Prostate gland (tissue), 2 donors: Measurements from ENCODE around the gene TMPRSS11B. TPM values are rescaled to one million over a fixed set of nuclear protein-coding genes. Genes with fewer than 3 reads are reported as not detected.

Experiments used
- DNase-seq: peaks from one replicate; pipeline ENCODE4 v3.0.0-alpha.2; 2019; ENCODE audit warnings: low spot score
- H3K27ac ChIP-seq, 2 donors: fragments of 200-600 bp; sonication (generic); 2 replicates each; pipeline ENCODE4 v1.5.1; 2017 to 2019
- H3K27me3 ChIP-seq: fragments of 200-600 bp; sonication (generic); replicated peaks from 2 replicates; pipeline ENCODE4 v1.5.1; 2019; ENCODE audit not compliant: insufficient read depth
- H3K36me3 ChIP-seq, 2 donors: fragments of 200-600 bp; sonication (generic); 1 replicate in 1 of 2; 2 replicates in 1 of 2; pipeline versions ENCODE4 v1.5.1 to v1.8.1; 2017 to 2019
- H3K4me1 ChIP-seq: fragments of 200-600 bp; sonication (generic); replicated peaks from 2 replicates; pipeline ENCODE4 v1.5.1; 2019
- H3K4me3 ChIP-seq, 2 donors: fragments of 200-600 bp; sonication (generic); 2 replicates each; pipeline ENCODE4 v1.5.1; 2017 to 2019
- H3K9me3 ChIP-seq: fragments of 200-600 bp; sonication (generic); 2 replicates; pipeline ENCODE4 v1.5.1; 2017
- POLR2A ChIP-seq: fragments of 450-650 bp; IDR thresholded peaks from one replicate; pipeline ENCODE4 v1.6.1; 2016; ENCODE audit warnings: antibody characterized with exemption, mild to moderate bottlenecking
- POLR2AphosphoS5 ChIP-seq: sonication (generic); formaldehyde crosslinking; IDR thresholded peaks from one replicate; pipeline ENCODE4 v1.6.1; 2017; ENCODE audit warnings: antibody characterized with exemption
- WGBS: methylation state at CpG from one replicate; pipeline ENCODE4 v1.1.5; 2018; 5-methylcytosine and 5-hydroxymethylcytosine counted together
- intact Hi-C: fragments of 100-400 bp; cut with DNase I; formaldehyde crosslinking; loops from one replicate; pipeline ENCODE4 v1.14.2; 2022
- total RNA-seq, 2 donors: library from RNA; depleted of rRNA; stranded (reverse); fragments of >200 nt; gene quantifications; one replicate each; pipeline ENCODE4 v1.1.0, GENCODE V29; 2016
- TF ChIP-seq, protein P1 (sequence below), 4 experiments: fragments of 200-600 bp in 2 of 4; fragments of 450-650 bp in 2 of 4; sonication (generic) in 2 of 4; IDR thresholded peaks; 1 replicate in 3 of 4; 2 replicates in 1 of 4; pipeline ENCODE4 v1.5.1; 2016 to 2019; ENCODE audit warnings: antibody characterized with exemption in 4 of 4, mild to moderate bottlenecking in 2 of 4, moderate library complexity in 2 of 4

The TMPRSS11B gene
- total RNA-seq, 2 donors from 2014 or later: not detected

- TF ChIP-seq, protein P1, sequence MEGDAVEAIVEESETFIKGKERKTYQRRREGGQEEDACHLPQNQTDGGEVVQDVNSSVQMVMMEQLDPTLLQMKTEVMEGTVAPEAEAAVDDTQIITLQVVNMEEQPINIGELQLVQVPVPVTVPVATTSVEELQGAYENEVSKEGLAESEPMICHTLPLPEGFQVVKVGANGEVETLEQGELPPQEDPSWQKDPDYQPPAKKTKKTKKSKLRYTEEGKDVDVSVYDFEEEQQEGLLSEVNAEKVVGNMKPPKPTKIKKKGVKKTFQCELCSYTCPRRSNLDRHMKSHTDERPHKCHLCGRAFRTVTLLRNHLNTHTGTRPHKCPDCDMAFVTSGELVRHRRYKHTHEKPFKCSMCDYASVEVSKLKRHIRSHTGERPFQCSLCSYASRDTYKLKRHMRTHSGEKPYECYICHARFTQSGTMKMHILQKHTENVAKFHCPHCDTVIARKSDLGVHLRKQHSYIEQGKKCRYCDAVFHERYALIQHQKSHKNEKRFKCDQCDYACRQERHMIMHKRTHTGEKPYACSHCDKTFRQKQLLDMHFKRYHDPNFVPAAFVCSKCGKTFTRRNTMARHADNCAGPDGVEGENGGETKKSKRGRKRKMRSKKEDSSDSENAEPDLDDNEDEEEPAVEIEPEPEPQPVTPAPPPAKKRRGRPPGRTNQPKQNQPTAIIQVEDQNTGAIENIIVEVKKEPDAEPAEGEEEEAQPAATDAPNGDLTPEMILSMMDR (IDR thresholded peaks at IDR 0.05): no peak
- TF ChIP-seq POLR2AphosphoS5 (no peak), POLR2A (no peak)
- WGBS: 35% methylated on average over 5 of the region's 5 CpGs
- intact Hi-C loops: no loop called here
- no peaks in the 10 kb centered on the region for H3K27me3 ChIP-seq
- H3K9me3 ChIP-seq: no peaks in the 10 kb centered on the region
- no peak for DNase-seq
- no peaks in the 10 kb centered on the region for H3K36me3 ChIP-seq
- no peaks in the 10 kb centered on the region for H3K4me1 ChIP-seq
- no peak overlapping the region for H3K4me3 ChIP-seq
- H3K27ac ChIP-seq: no peak overlapping the region
Measured at GRCh38 chr4:68257719-68258118, 12.2 kb upstream of the TMPRSS11B start.

GRCh38 chr4:68256284-68256683, 10.8 kb upstream of the TMPRSS11B start:
- Histone ChIP-seq H3K36me3 (no peaks in the 10 kb centered on the region), H3K9me3 (no peaks in the 10 kb centered on the region), H3K27me3 (no peaks in the 10 kb centered on the region), H3K4me3 (no peak overlapping the region), H3K27ac (no peak overlapping the region), H3K4me1 (no peaks in the 10 kb centered on the region)
- intact Hi-C loops: no loop called here
- no peak for DNase-seq
- WGBS: 59% methylated on average over 3 of the region's 3 CpGs
- TF ChIP-seq POLR2AphosphoS5 (no peak), POLR2A (no peak)
- TF ChIP-seq, protein P1 (IDR thresholded peaks at IDR 0.05): no peak

- no peaks in the 10 kb centered on the region for H3K27me3 ChIP-seq
- intact Hi-C loops: no loop called here
- H3K4me3 ChIP-seq: no peak overlapping the region
- H3K36me3 ChIP-seq: no peaks in the 10 kb centered on the region
- no peak overlapping the region for H3K27ac ChIP-seq
- no peaks in the 10 kb centered on the region for H3K4me1 ChIP-seq
- TF ChIP-seq POLR2AphosphoS5: no peak
- TF ChIP-seq, protein P1 (IDR thresholded peaks at IDR 0.05): no peak
- no peak for TF ChIP-seq POLR2A
- DNase-seq: no peak
- WGBS: 74% methylated on average over 4 of the region's 4 CpGs
- no peaks in the 10 kb centered on the region for H3K9me3 ChIP-seq
Measured at GRCh38 chr4:68250151-68250930, 4.8 kb upstream of the TMPRSS11B start.

- Histone ChIP-seq H3K27ac (no peak overlapping the region), H3K36me3 (no peaks in the 10 kb centered on the region), H3K27me3 (no peaks in the 10 kb centered on the region), H3K9me3 (no peaks in the 10 kb centered on the region), H3K4me1 (no peaks in the 10 kb centered on the region), H3K4me3 (no peak overlapping the region)
- TF ChIP-seq POLR2AphosphoS5 (no peak), POLR2A (no peak)
- TF ChIP-seq, protein P1 (IDR thresholded peaks at IDR 0.05): no peak
- no peak for DNase-seq
- intact Hi-C loops: no loop called here
Measured at GRCh38 chr4:68249434-68249833, 3.9 kb upstream of the TMPRSS11B start.

DNA sequence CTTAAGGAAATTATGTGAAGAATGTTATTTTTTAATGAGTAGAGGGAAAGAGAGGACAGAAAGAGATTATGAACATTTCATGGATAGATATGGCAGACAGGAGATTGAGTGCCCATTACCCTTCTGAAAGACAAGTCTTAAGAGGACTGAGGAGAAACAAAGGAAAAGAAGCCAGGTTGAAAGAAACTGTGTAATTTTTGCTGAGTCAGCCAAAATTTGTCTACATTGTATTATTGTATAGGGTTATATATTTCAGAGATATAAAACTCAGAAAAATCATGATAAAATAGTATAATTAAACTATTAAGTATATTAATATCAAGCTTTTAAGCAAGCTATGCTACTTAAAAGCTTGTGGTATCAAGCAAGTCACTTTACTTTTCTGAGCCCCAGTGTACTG, 4.9 kb downstream of the TMPRSS11B start:
- H3K4me1 ChIP-seq: no peaks in the 10 kb centered on the region
- H3K27me3 ChIP-seq: no peaks in the 10 kb centered on the region
- intact Hi-C loops: no loop called here
- no peaks in the 10 kb centered on the region for H3K36me3 ChIP-seq
- no peak for DNase-seq
- no peaks in the 10 kb centered on the region for H3K9me3 ChIP-seq
- H3K27ac ChIP-seq: no peak overlapping the region
- TF ChIP-seq POLR2A (no peak), POLR2AphosphoS5 (no peak)
- TF ChIP-seq, protein P1 (IDR thresholded peaks at IDR 0.05): no peak
- no peak overlapping the region for H3K4me3 ChIP-seq
